GM12878 (cell line): Measurements from ENCODE around the gene TAMALIN. TPM values are rescaled to one million over a fixed set of nuclear protein-coding genes. Genes with fewer than 3 reads are reported as not detected.

Experiments used
- ATAC-seq: fragments of 200-7000 bp; cut with Tn5 transposase; 3 replicates; pipeline ENCODE4 v1.9.1; 2020; ENCODE audit warnings: mild to moderate bottlenecking, moderate library complexity
- BruUV-seq: library from RNA; stranded (reverse); fragments of 400-500 nt; replicated peaks from 2 replicates; lab custom pipeline; 2021; lab: Mats Ljungman, UMichigan
- CTCF ChIA-PET: fragments of 300-600 bp; sonication (Branson Sonifier 250); formaldehyde crosslinking; extraction: SDS; loops from one replicate; lab custom pipeline; 2021; ENCODE audit warnings: inconsistent platforms; lab: Yijun Ruan, JAX
- POLR2A ChIA-PET: fragments of 350-600 bp; formaldehyde crosslinking; extraction: SDS; loops from one replicate; lab custom pipeline; 2021; ENCODE audit warnings: inconsistent platforms; lab: Charles Lee
- RAD21 ChIA-PET: fragments of 300-600 bp; sonication (Branson Sonifier 250); formaldehyde crosslinking; loops from one replicate; lab custom pipeline; 2023; ENCODE audit warnings: antibody characterized with exemption; ENCODE audit not compliant: unreplicated experiment; lab: Charles Lee
- SMC1A ChIA-PET: fragments of 300-600 bp; sonication (Branson Sonifier 250); formaldehyde crosslinking; loops from one replicate; lab custom pipeline; 2023; ENCODE audit not compliant: unreplicated experiment, uncharacterized antibody; lab: Charles Lee
- DNase-seq: peaks from one replicate; pipeline ENCODE4 v3.0.0-alpha.2; 2011; ENCODE audit warnings: low read depth, low spot score
- FAIRE-seq: peaks from 3 replicates; lab custom pipeline; 2011; peaks lifted over from hg19 to GRCh38; lab: Jason Lieb, UNC
- H2AFZ ChIP-seq: 2 replicates; pipeline ENCODE4 v1.6.0; 2011; ENCODE audit warnings: low read depth, low read length, control low read depth; ENCODE audit not compliant: control insufficient read depth
- H3K27ac ChIP-seq: 2 replicates; pipeline ENCODE4 v1.5.1; 2011; ENCODE audit warnings: control low read depth; ENCODE audit not compliant: control insufficient read depth, insufficient read depth
- H3K27me3 ChIP-seq, 2 experiments: replicated peaks in 1 of 2; 2 replicates each; pipeline versions ENCODE4 v1.6.0 to v1.6.1; 2011; ENCODE audit warnings: low read length in 1 of 2; ENCODE audit not compliant: control insufficient read depth in 2 of 2, insufficient read depth in 2 of 2
- H3K36me3 ChIP-seq, 2 experiments: 2 replicates each; pipeline ENCODE4 v1.5.1; 2011; ENCODE audit warnings: low read length in 1 of 2; ENCODE audit not compliant: control insufficient read depth in 2 of 2, insufficient read depth in 2 of 2
- H3K4me1 ChIP-seq: 2 replicates; pipeline ENCODE4 v1.6.1; 2011; ENCODE audit warnings: mild to moderate bottlenecking, low read length, moderate library complexity, mixed read lengths; ENCODE audit not compliant: control insufficient read depth, insufficient read depth
- H3K4me2 ChIP-seq: 2 replicates; pipeline ENCODE4 v1.6.0; 2011; ENCODE audit warnings: control low read depth; ENCODE audit not compliant: control insufficient read depth, insufficient read depth
- H3K4me3 ChIP-seq: fragments of 200-600 bp; sonication (generic); 2 replicates; pipeline ENCODE4 v1.5.1; 2016
- H3K79me2 ChIP-seq: 2 replicates; pipeline ENCODE4 v1.6.0; 2011; ENCODE audit warnings: low read length; ENCODE audit not compliant: control insufficient read depth, insufficient read depth
- H3K9ac ChIP-seq: 2 replicates; pipeline ENCODE4 v1.8.0; 2011; ENCODE audit warnings: low read length, control low read depth, mixed read lengths; ENCODE audit not compliant: control insufficient read depth, insufficient read depth
- H3K9me3 ChIP-seq: replicated peaks from 3 replicates; pipeline ENCODE4 v1.5.1; 2011; ENCODE audit warnings: mild to moderate bottlenecking, low read length; ENCODE audit not compliant: control insufficient read depth, insufficient read depth
- H4K20me1 ChIP-seq: 2 replicates; pipeline ENCODE4 v1.6.0; 2011; ENCODE audit not compliant: control insufficient read depth, insufficient read depth
- BRCA1 ChIP-seq: IDR thresholded peaks from 2 replicates; pipeline ENCODE4 v1.6.1; 2011; ENCODE audit warnings: low read depth, low read length, improper control_type of control experiment
- IRF4 ChIP-seq: IDR thresholded peaks from 2 replicates; pipeline ENCODE4 v1.6.1; 2011; ENCODE audit warnings: low read depth, low read length
- RAD21 ChIP-seq: IDR thresholded peaks from 2 replicates; pipeline ENCODE4 v1.6.1; 2011; ENCODE audit warnings: mild to moderate bottlenecking, low read depth, low read length, moderate library complexity; ENCODE audit not compliant: insufficient read depth
- RB1 ChIP-seq: fragments of 450-650 bp; formaldehyde crosslinking; IDR thresholded peaks from 2 replicates; pipeline ENCODE4 v1.6.1; 2017; ENCODE audit warnings: mild to moderate bottlenecking, borderline replicate concordance
- SMAD5 ChIP-seq: IDR thresholded peaks from 2 replicates; pipeline ENCODE4 v1.6.1; 2016; ENCODE audit warnings: antibody characterized with exemption, low read depth
- SPI1 ChIP-seq: IDR thresholded peaks from 2 replicates; pipeline ENCODE4 v1.6.1; 2011; ENCODE audit warnings: low read depth, mild to moderate bottlenecking, low read length, moderate library complexity, borderline replicate concordance; ENCODE audit not compliant: insufficient read depth
- SUZ12 ChIP-seq: fragments of 200-600 bp; sonication (generic); IDR thresholded peaks from one replicate; pipeline ENCODE4 v1.6.1; 2018; ENCODE audit warnings: antibody characterized with exemption, mild to moderate bottlenecking; ENCODE audit not compliant: unreplicated experiment
- ZNF384 ChIP-seq: IDR thresholded peaks from 2 replicates; pipeline ENCODE4 v1.6.1; 2012; ENCODE audit warnings: low read depth, mild to moderate bottlenecking, low read length, improper control_type of control experiment, borderline replicate concordance
- WGBS: methylation state at CpG from one replicate; pipeline ENCODE4 v1.1.6; 2016; ENCODE audit warnings: low lambda C conversion rate; ENCODE audit not compliant: insufficient replicate concordance, insufficient coverage; ENCODE audit errors: missing lambda C conversion rate; 5-methylcytosine and 5-hydroxymethylcytosine counted together
- in situ Hi-C: fragments of 300-500 bp; cut with MboI; formaldehyde crosslinking; loops from 9 replicates; pipeline ENCODE4 v1.14.3; 2018; ENCODE audit warnings: mixed read lengths
- intact Hi-C: fragments of 100-400 bp; cut with micrococcal nuclease; formaldehyde crosslinking; loops from one replicate; pipeline ENCODE4 v1.14.2; 2022; ENCODE audit not compliant: unreplicated experiment
- polyA plus RNA-seq, 11 experiments: library from polyadenylated mRNA; depleted of rRNA in 4 of 11; unstranded in 6 of 11; stranded (reverse) in 5 of 11; fragments of >200 nt; fragmentation: Nextera tagmentation in 4 of 11; fragmentation: Illumina TruSeq in 1 of 11; extraction: Ambion mirVana in 4 of 11; extraction: Trizol in 1 of 11; gene quantifications; 1 replicate in 1 of 11; 2 replicates in 10 of 11; pipeline versions ENCODE4 v1.2.1 to v1.2.3, GENCODE V29; 2011 to 2016; ENCODE audit warnings: inconsistent platforms in 2 of 11, missing spikeins in 2 of 11, low read depth in 1 of 11
- total RNA-seq, 4 experiments: library from RNA; depleted of rRNA in 3 of 4; stranded (reverse); fragments of >200 nt in 3 of 4; fragmentation: Illumina TruSeq in 1 of 4; extraction: Trizol in 1 of 4; gene quantifications; 2 replicates each; pipeline versions ENCODE4 v1.2.1 to v1.2.3, GENCODE V29; 2013 to 2021
- TF ChIP-seq, protein P1 (sequence below): fragments of 450-650 bp; IDR thresholded peaks from 2 replicates; pipeline ENCODE4 v1.6.1; 2016; ENCODE audit warnings: mild to moderate bottlenecking, moderate library complexity, borderline replicate concordance
- TF ChIP-seq, protein P2 (sequence below): fragments of 450-650 bp; IDR thresholded peaks from 2 replicates; pipeline ENCODE4 v1.6.1; 2018; ENCODE audit warnings: borderline replicate concordance, mild to moderate bottlenecking; ENCODE audit not compliant: partially characterized antibody
- TF ChIP-seq, protein P3 (sequence below): fragments of 450-650 bp; IDR thresholded peaks from 2 replicates; pipeline ENCODE4 v1.6.1; 2016; ENCODE audit warnings: mild to moderate bottlenecking

The TAMALIN gene
- total and polyA plus RNA-seq, 10 of the 15 experiments (the other 5 are each of a cell fraction or from before 2014, with no cell fraction given): 0.09 to 0.58 (median 0.19) TPM; not detected in 4

DNA sequence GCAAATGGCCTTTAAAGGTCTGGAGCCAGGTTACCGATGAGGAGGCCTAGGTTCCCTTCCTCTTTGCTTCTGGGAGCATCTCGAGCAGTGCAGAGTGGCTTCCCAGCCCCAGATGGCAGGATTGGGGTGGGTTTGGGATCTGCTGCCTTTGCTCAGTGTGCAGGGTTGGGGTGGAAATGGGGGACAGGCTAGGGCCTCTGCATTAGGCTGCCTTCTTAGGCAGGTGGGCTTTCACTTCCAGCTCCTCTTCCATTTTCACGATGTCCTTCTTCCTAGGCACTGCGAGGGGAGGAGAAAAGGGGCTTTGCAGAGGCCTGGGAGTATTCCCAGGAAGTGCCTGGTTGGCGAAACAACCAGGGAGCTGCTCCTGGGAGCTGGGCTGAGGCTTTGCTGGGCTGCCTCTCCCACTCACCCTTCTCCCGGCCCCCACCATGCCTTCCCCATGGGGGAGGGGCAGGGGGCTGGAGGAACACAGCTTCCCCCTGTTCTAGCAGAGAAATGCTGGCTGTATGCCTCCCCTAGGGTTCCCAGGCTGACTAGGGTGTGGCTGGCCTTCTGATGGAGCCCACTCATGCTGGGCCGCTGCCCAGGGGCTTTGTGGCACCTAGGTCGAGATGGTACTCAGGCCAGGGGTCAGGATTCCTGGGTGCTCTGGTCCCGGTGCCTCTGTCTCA is 46.9 kb downstream of the TAMALIN start (continued):
- TF ChIP-seq, protein P1, sequence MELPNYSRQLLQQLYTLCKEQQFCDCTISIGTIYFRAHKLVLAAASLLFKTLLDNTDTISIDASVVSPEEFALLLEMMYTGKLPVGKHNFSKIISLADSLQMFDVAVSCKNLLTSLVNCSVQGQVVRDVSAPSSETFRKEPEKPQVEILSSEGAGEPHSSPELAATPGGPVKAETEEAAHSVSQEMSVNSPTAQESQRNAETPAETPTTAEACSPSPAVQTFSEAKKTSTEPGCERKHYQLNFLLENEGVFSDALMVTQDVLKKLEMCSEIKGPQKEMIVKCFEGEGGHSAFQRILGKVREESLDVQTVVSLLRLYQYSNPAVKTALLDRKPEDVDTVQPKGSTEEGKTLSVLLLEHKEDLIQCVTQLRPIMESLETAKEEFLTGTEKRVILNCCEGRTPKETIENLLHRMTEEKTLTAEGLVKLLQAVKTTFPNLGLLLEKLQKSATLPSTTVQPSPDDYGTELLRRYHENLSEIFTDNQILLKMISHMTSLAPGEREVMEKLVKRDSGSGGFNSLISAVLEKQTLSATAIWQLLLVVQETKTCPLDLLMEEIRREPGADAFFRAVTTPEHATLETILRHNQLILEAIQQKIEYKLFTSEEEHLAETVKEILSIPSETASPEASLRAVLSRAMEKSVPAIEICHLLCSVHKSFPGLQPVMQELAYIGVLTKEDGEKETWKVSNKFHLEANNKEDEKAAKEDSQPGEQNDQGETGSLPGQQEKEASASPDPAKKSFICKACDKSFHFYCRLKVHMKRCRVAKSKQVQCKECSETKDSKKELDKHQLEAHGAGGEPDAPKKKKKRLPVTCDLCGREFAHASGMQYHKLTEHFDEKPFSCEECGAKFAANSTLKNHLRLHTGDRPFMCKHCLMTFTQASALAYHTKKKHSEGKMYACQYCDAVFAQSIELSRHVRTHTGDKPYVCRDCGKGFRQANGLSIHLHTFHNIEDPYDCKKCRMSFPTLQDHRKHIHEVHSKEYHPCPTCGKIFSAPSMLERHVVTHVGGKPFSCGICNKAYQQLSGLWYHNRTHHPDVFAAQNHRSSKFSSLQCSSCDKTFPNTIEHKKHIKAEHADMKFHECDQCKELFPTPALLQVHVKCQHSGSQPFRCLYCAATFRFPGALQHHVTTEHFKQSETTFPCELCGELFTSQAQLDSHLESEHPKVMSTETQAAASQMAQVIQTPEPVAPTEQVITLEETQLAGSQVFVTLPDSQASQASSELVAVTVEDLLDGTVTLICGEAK: no peak
- no peak for TF ChIP-seq SPI1

DNA sequence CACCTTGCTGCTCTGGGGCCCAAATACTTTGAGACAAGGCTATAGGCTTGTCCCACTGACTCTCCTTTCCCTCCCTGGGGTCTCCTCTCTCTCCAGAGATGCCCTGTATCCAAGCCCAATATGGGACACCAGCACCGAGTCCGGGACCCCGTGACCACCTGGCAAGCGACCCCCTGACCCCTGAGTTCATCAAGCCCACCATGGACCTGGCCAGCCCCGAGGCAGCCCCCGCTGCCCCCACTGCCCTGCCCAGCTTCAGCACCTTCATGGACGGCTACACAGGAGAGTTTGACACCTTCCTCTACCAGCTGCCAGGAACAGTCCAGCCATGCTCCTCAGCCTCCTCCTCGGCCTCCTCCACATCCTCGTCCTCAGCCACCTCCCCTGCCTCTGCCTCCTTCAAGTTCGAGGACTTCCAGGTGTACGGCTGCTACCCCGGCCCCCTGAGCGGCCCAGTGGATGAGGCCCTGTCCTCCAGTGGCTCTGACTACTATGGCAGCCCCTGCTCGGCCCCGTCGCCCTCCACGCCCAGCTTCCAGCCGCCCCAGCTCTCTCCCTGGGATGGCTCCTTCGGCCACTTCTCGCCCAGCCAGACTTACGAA is 47.6 kb downstream of the TAMALIN start:
- Histone ChIP-seq H3K9ac (no peak overlapping the region), H3K9me3 (no peaks in the 10 kb centered on the region), H3K27ac (no peak overlapping the region), H4K20me1 (no peaks in the 10 kb centered on the region), H3K79me2 (no peaks in the 10 kb centered on the region), H3K4me1 (peaks cover 15% of the 10 kb centered on the region), H3K27me3 (no peaks in the 10 kb centered on the region), H3K4me3 (no peak overlapping the region), H2AFZ (no peak overlapping the region), H3K36me3 (no peaks in the 10 kb centered on the region; a peak in 1 of 4 replicates), H3K4me2 (no peak overlapping the region)
- in situ Hi-C loops: no loop called here
- POLR2A ChIA-PET: no interaction called here
- DNase-seq (no peak), ATAC-seq (no peak), FAIRE-seq (no peak)
- CTCF ChIA-PET: interaction anchor here (0.6 to 2.9 kb wide), 4 partner anchors 14 to 64 kb away, joined by 3 to 9 read pairs (median 6); no protein-coding TSS in a partner anchor
- intact Hi-C loops: no loop called here
- BruUV-seq: no TSS peak
- SMC1A ChIA-PET: no interaction called here
- RAD21 ChIA-PET: interaction anchor here (1.1 kb wide), 1 partner anchor 29 kb away, joined by 4 read pairs; no protein-coding TSS in a partner anchor
- 54% methylated on average over 21 of the region's 21 CpGs for WGBS
- TF ChIP-seq, protein P2, sequence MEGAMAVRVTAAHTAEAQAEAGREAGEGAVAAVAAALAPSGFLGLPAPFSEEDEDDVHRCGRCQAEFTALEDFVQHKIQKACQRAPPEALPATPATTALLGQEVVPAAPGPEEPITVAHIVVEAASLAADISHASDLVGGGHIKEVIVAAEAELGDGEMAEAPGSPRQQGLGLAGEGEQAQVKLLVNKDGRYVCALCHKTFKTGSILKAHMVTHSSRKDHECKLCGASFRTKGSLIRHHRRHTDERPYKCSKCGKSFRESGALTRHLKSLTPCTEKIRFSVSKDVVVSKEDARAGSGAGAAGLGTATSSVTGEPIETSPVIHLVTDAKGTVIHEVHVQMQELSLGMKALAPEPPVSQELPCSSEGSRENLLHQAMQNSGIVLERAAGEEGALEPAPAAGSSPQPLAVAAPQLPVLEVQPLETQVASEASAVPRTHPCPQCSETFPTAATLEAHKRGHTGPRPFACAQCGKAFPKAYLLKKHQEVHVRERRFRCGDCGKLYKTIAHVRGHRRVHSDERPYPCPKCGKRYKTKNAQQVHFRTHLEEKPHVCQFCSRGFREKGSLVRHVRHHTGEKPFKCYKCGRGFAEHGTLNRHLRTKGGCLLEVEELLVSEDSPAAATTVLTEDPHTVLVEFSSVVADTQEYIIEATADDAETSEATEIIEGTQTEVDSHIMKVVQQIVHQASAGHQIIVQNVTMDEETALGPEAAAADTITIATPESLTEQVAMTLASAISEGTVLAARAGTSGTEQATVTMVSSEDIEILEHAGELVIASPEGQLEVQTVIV: no peak
- TF ChIP-seq SMAD5: no peak
- TF ChIP-seq RB1: no peak
- TF ChIP-seq, protein P3, sequence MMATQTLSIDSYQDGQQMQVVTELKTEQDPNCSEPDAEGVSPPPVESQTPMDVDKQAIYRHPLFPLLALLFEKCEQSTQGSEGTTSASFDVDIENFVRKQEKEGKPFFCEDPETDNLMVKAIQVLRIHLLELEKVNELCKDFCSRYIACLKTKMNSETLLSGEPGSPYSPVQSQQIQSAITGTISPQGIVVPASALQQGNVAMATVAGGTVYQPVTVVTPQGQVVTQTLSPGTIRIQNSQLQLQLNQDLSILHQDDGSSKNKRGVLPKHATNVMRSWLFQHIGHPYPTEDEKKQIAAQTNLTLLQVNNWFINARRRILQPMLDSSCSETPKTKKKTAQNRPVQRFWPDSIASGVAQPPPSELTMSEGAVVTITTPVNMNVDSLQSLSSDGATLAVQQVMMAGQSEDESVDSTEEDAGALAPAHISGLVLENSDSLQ: no peak
- no peak for TF ChIP-seq SUZ12
- TF ChIP-seq ZNF384: no peak
- no peak for TF ChIP-seq IRF4
- TF ChIP-seq BRCA1: no peak
- no peak for TF ChIP-seq RAD21
